GM04503 (cell line): Measurements from ENCODE around the gene MRGPRF.
"Not testable (repeated sequence)": the region's sequence is repeated elsewhere in the genome, so short reads cannot be mapped to it uniquely, and the experiment has no call there.

Experiments used
- DNase-seq: peaks from one replicate; pipeline ENCODE4 v3.0.0-alpha.2; 2012; ENCODE audit warnings: low read depth

The MRGPRF gene

DNA sequence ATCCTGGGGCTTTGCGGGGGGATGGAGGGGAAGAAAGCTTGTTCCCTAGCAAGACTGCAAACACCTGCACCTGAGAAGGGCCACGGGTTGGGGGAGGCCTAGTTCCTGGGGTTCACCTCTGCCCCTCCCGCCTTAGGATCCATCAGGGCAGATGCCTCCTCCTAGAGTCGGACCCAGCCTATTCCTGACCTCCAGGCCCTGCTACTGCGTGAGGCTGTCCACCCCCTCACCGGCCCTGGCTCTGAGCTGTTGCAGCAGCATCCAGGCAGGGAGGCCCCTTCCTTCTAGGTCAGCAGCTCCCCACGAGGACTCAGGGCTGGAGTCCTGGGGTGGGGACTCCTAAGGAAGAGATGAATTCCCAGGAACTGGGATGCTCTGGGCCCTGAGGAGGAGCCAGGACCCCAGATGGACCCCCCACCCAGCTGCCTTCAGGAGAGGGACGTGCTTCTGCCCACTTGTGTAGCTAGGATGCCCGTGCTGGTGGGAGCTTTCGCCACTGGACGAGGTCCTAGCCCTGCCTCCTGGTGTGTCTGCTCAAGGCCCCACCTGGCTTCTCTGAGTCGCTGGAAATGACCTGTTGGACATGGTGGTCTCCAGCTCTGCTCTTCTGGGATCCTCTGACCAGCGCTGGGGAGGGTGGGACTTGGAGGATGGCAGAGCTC is 10.3 kb downstream of the MRGPRF start:
- no peak for DNase-seq

DNA sequence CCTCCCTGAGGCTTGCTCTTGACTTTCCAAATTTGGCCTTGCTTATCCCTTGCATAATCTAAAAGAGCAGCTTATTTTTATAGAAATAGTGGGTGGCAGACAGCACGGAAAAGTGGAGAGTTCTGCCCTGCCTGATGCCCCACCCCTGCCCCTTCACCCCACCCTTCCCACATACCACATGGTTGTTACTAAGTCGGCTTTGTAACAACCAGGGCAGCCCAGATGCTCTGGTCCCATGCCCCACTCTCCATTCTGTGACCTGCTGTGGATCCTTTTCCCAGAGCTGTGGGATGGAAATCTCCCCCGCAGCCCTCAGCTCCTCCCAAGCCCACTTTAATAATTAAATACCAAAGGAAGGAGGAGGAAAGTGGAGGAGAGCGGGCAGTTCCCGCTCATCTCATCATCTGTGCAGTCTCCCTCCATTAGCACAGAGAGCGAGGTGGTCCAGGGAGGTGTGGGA is 10.9 kb downstream of the MRGPRF start:
- no peak for DNase-seq

DNA sequence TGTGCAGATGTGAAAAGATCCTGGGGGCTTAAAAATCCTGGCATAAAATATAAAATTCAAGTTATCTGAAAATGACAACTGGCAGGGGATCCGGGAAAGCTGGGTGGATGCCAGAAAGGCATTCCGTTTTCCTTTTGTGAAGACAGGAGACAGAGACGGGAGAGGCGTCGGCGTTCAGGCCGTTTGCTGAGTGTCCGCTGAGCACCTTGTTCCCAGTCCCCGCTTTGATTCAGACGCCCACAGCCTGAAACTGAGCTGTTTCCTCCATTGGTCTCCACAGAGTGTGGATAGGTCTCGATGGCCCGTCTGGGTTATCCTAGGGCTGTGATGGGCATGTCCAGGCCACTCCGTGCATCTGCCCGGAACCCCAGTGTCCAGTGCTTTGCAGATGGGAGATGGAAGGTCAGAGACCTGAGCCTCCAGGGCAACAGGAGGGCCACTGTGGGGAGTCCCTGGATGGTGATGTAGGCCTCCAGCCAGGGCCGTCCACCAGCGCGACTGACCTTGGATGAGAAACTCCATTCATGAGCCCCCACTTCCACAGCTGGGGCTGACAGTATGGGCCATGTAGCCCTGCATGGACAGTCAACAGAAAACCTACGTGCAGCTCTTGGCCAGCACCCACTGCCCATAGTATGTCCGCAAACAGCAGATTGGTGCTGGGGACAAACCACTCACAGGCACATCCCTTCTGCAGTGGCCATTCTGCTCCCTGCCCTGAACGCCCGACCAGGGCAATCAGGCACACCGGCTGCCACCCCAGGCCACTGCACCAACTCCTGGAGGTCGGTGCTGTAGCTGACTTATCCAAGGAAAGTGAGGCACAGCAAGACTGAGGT is 11.6 kb downstream of the MRGPRF start:
- DNase-seq: no peak

- peak; percentile 58 for DNase-seq
Measured at GRCh38 chr11:69000831-69001242, 12.2 kb downstream of the MRGPRF start.

DNA sequence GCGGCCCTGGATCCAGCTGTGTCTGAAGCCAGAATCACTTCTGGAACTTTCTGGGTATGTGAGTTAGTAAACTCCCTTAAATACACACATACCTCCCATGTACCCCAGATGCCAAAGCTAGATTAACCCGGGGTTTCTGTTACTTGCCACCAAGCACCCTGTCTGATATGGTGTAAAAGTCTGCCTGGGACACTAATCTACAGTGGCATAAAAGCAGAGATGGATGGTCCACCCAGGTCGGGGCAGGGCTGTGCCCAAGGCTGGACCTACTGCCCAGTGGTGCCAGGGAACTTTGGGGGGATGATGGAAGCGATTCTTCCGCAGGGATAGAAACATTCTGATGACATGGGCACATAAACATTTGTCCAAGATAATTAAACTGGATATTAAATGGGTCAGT is 12.7 kb downstream of the MRGPRF start:
- DNase-seq: no peak

- DNase-seq: not testable (repeated sequence)
Measured at GRCh38 chr11:68999748-69000355, 13.2 kb downstream of the MRGPRF start.

- no peak for DNase-seq
Measured at GRCh38 chr11:68999093-68999747, 13.8 kb downstream of the MRGPRF start.

DNA sequence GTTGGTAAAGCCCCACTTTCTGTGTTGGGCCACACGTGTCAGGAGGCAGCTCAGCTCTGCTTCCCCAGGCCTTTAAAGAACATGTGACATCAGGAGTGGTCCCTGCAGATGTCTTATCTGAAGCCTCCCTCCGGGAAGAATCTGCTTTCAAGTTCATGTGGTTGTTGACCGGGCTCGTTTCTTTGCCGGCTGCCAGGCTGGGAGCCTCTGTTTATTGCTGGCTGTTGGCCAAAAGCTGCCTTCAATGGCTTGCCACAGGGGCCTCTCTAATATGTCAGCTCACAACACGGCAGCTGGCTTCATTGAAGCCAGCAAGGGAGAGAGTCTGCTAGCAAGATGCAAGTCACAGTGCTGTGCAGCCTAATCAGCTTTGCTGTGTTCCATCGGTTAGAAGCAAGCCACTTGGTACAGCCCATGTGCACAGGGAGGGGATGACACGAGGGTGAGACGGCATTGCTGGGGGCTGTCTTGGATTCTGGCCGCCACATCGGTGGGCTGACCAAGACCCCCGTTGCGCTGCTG is 14.6 kb downstream of the MRGPRF start:
- no peak for DNase-seq

- DNase-seq: no peak
Measured at GRCh38 chr11:68997995-68998348, 15.1 kb downstream of the MRGPRF start.

GRCh38 chr11:68997124-68997994 is 15.7 kb downstream of the MRGPRF start:
- no peak for DNase-seq

- no peak for DNase-seq
Measured at GRCh38 chr11:68996376-68997123, 16.5 kb downstream of the MRGPRF start.

GRCh38 chr11:68994894-68995285 is 18.2 kb downstream of the MRGPRF start:
- DNase-seq: no peak

DNA sequence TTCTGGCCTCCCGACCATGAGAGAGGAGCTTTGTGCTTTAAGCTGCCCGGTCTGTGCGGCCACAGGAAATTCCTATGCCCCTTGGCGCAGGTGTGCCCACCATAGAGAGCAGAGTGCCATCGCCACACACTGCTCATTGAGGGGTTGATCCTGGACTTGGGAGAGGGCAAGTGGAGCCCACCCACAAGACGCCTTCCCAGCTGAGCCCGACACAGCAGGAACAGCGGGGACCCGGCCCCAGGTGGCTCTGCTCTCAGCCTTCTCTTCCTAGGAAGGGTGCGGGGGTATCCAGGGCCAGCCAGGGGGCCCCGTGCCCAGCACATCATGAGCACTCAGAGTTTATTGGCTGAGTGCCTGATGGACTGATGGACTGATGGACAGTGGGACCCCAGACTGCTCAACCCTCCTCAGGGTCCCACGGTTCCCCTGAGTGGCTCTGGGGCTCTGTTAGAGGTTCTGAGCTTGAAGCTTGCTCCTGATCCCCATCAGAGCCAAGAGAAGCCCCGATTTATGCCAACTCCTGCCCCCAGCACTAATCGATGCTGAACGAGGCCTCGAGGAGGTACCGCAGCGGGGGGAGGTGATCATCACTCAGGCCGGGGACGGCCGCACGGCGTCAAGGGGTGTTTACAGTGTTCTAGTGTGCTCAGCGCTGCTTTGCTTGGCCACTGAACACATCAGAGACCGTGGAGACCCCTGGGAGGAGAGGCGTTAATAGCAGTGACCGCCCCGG is 18.7 kb downstream of the MRGPRF start:
- DNase-seq: no peak

GRCh38 chr11:68993546-68993945 is 19.5 kb downstream of the MRGPRF start:
- DNase-seq: no peak

- DNase-seq: no peak
Measured at GRCh38 chr11:68992743-68993255, 20.2 kb downstream of the MRGPRF start.

DNA sequence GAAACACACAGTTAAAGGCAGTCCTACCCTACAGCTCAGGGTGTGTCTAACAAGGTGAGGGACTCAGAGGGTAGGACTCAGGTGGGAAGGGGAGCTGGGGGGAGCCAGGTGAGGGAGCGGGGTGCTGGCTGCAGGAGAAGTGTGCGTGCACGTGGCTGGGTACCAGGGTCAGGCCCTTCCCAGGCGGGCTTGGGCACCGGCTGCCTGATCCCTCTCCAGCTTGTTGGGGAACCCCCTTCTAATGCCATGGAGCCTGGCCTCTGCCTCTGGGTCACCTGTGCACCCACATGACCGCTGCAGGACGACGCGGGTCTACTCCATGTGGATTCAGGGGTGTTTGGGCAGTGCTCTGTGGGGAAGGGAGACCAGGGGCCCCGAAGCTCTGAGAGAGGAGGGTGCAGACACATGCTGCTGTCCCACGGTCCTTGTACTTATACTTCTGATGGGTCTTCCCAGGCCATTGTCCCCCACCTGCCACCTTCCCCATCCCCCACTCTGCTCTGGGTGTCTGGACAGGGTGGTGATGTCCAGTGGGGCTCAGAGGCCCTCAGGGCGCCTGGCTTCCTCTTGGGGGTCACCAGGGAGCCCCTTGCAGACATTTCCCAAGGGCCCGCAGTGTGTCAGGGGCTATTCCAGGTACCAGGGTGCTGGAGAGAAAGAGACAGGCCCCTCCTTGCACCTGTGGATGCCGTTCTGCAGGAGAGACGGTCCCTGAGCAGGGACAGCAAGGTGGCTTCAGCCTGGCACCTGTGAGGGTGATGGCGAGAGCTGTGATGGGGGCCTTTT is 21.9 kb downstream of the MRGPRF start:
- no peak for DNase-seq

- DNase-seq: no peak
Measured at GRCh38 chr11:68989936-68990606, 23.0 kb downstream of the MRGPRF start.

DNA sequence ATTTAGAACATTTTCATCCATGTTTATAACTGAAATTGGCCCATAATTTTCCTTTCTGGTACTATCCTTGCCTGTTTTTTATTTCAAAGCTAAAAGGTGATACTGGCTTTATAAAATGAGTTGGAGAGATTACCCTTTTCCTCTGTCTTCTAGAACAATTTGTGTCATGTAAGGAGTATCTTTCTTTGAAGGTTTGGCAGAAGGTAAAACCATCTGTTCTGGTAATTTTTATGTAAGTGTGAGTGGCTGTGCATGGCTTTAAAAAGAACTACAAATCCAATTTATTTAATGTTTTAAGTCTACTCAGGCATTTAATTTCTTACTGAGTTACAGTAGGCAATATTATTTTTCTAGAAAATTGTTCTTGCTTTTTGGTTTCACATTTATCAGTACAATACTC is 24.6 kb downstream of the MRGPRF start:
- no peak for DNase-seq
